Activated naive CD4-positive, alpha-beta T cell treated with anti-CD3 and anti-CD28 coated beads for 36 hours (primary cell): Measurements from ENCODE around the gene RFT1. TPM values are rescaled to one million over a fixed set of nuclear protein-coding genes. Genes with fewer than 3 reads are reported as not detected.
"Not testable (repeated sequence)": the region's sequence is repeated elsewhere in the genome, so short reads cannot be mapped to it uniquely, and the experiment has no call there.

Experiments
- CTCF ChIA-PET: fragments of 350-600 bp; sonication (Branson Sonifier 250); formaldehyde crosslinking; loops from one replicate; lab custom pipeline; 2021; ENCODE audit warnings: antibody characterized with exemption; lab: Charles Lee
- DNase-seq: peaks from one replicate; pipeline ENCODE4 v3.0.0-alpha.2; 2020
- H3K27ac Mint-ChIP-seq: one replicate; pipeline ENCODE4 v1.8.0; 2021; ENCODE audit warnings: mild to moderate bottlenecking, mixed read lengths
- H3K27me3 Mint-ChIP-seq: one replicate; pipeline ENCODE4 v1.8.0; 2021; ENCODE audit warnings: low read depth, mixed read lengths
- H3K36me3 Mint-ChIP-seq: one replicate; pipeline ENCODE4 v1.8.0; 2021; ENCODE audit warnings: low read depth, mixed read lengths
- H3K4me1 Mint-ChIP-seq: one replicate; pipeline ENCODE4 v1.8.0; 2021; ENCODE audit warnings: low read depth, mixed read lengths
- H3K4me3 Mint-ChIP-seq: one replicate; pipeline ENCODE4 v1.8.0; 2021; ENCODE audit warnings: mild to moderate bottlenecking, moderate library complexity, mixed read lengths
- H3K9me3 Mint-ChIP-seq: one replicate; pipeline ENCODE4 v1.8.0; 2021; ENCODE audit warnings: mixed read lengths
- intact Hi-C: fragments of 100-400 bp; cut with micrococcal nuclease; formaldehyde crosslinking; loops from one replicate; pipeline ENCODE4 v1.15.1; 2023
- total RNA-seq, 2 experiments: library from RNA; stranded (reverse); gene quantifications; one replicate each; pipeline ENCODE4 v1.2.3, GENCODE V29; 2021

Gene RFT1
- total RNA-seq, 2 experiments from 2014 or later = 29.9 to 31.7 TPM

DNA sequence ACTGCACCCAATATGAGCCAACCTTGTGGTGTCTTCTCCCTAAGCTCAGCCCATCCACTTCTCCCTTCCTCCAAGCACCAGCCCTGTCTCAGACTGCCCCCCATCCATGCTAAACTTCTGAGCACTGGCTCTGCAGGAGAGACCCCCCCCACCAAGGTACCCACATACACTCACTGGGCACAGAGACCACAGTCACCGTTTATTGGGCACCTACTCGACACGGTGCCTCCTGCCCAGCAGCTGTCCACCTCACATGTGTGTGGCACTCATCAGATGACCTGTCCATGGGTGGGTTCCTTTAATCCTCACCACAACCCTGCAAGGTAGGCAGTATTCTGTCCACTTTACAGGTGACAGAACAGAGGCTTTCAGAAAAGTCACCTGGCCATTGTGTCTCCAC is 62.1 kb downstream of the RFT1 start:
- H3K36me3 Mint-ChIP-seq = no peaks in the 10 kb centered on the region
- CTCF ChIA-PET = no interaction called here

GRCh38 chr3:53067567-53067966 is 62.7 kb downstream of the RFT1 start:
- no peaks in the 10 kb centered on the region for H3K9me3 Mint-ChIP-seq
- DNase-seq = no peak
- CTCF ChIA-PET = no interaction called here
- no peaks in the 10 kb centered on the region for H3K27me3 Mint-ChIP-seq
- no peak overlapping the region for H3K4me3 Mint-ChIP-seq
- intact Hi-C loops = no loop called here
- H3K27ac Mint-ChIP-seq = no peak overlapping the region
- H3K4me1 Mint-ChIP-seq = peaks cover 8% of the 10 kb centered on the region
- H3K36me3 Mint-ChIP-seq = no peaks in the 10 kb centered on the region

More for the DNA sequence above, 62.1 kb downstream of the RFT1 start:
- no peak overlapping the region for H3K27ac Mint-ChIP-seq
- H3K9me3 Mint-ChIP-seq = no peaks in the 10 kb centered on the region
- no peaks in the 10 kb centered on the region for H3K27me3 Mint-ChIP-seq
- H3K4me3 Mint-ChIP-seq = no peak overlapping the region
- DNase-seq = no peak
- intact Hi-C loops = no loop called here
- H3K4me1 Mint-ChIP-seq = peaks cover 13% of the 10 kb centered on the region

DNA sequence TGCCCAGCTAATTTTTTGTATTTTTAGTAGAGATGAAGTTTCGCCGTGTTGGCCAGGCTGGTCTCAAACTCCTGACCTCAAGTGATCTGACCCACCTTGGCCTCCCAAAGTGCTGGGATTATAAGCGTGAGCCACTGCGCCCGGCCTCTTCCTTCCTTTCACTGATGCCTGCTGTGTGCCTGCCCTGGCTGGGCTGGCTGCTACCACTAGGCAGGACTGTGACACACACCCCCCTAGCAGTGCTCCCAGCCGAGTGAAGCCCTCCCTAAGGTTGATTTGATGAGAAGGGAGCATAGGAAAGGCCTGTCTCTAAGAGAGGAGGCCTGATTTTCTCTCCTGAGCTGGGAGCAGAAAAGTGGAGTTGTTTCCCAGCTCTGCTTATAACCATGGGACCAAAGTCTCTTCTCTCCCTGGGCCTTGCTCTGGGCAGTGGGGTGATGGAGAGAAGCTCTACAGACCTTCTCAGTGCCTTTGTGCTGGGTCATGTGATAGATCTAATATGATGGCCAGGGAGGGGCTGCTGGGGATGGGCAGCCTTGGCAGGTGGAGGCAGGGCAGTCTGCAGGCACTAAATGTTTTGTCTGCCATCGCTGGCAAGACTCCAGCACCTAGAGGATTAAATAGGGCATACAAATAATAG is 64.3 kb downstream of the RFT1 start:
- DNase-seq = no peak
- Mint-ChIP-seq H3K27me3 (no peaks in the 10 kb centered on the region), H3K4me1 (no peaks in the 10 kb centered on the region), H3K9me3 (no peaks in the 10 kb centered on the region), H3K27ac (no peak overlapping the region), H3K4me3 (no peak overlapping the region), H3K36me3 (no peaks in the 10 kb centered on the region)
- intact Hi-C loops = no loop called here
- CTCF ChIA-PET = interaction anchor here (1.1 kb wide), 1 partner anchor 56 kb away, joined by 3 read pairs; no protein-coding TSS in a partner anchor

DNA sequence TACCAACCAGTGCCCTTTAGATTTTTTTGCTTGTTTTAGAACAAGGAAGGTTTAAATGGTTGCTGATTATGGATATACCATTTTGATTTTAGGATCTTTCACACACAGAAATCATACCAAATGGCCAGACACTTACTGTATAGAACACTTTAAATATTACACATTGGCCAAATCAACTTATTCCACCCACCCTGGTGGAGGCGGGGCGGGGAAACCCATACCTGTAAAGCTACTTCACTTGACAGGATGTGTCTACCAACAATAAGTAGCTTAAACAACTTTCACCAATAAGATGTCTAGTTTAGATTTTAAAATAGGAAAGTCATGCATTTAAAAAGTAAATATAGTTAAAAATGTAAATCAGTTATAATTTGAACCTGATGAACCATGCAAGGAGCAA is 67.3 kb downstream of the RFT1 start:
- H3K27ac Mint-ChIP-seq = no peak overlapping the region
- H3K36me3 Mint-ChIP-seq = no peaks in the 10 kb centered on the region
- CTCF ChIA-PET = no interaction called here
- intact Hi-C loops = no loop called here
- H3K4me3 Mint-ChIP-seq = no peak overlapping the region
- DNase-seq = no peak
- H3K27me3 Mint-ChIP-seq = no peaks in the 10 kb centered on the region
- no peaks in the 10 kb centered on the region for H3K4me1 Mint-ChIP-seq
- no peaks in the 10 kb centered on the region for H3K9me3 Mint-ChIP-seq

GRCh38 chr3:53056442-53056841 is 73.8 kb downstream of the RFT1 start:
- H3K27ac Mint-ChIP-seq = no peak overlapping the region

DNA sequence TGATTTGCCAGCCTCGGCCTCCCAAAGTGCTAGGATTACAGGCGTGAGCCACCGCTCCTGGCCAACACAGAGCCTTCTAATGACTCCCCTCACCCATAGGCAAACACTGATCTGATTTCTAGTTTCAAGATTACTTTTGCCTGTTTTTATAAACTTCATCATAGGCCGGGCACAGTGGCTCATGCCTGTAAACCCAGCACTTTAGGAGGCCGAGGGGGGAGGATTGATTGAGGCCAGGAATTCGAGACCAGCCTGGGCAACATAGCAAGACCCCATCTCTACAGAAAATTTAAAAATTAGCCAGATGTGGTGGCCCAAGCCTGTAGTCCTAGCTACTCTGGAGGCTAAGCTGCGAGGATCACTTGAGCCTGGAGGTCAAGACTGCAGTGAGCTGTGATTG is 76.0 kb downstream of the RFT1 start:
- intact Hi-C loops, H3K4me3 Mint-ChIP-seq, DNase-seq, H3K9me3 Mint-ChIP-seq, H3K36me3 Mint-ChIP-seq, H3K27me3 Mint-ChIP-seq, H3K27ac Mint-ChIP-seq, H3K4me1 Mint-ChIP-seq: not testable (repeated sequence)
- CTCF ChIA-PET = interaction anchor here (0.7 kb wide), 1 partner anchor 116 kb away, joined by 4 read pairs; no protein-coding TSS in a partner anchor

More at GRCh38 chr3:53056442-53056841, 73.8 kb downstream of the RFT1 start:
- Mint-ChIP-seq H3K9me3 (no peaks in the 10 kb centered on the region), H3K4me1 (no peaks in the 10 kb centered on the region), H3K4me3 (no peak overlapping the region), H3K36me3 (no peaks in the 10 kb centered on the region), H3K27me3 (no peaks in the 10 kb centered on the region)
- CTCF ChIA-PET = interaction anchor here (0.7 to 1.1 kb wide), 2 partner anchors 27 to 30 kb away, joined by 3 read pairs; no protein-coding TSS in a partner anchor
- intact Hi-C loops = no loop called here
- DNase-seq = no peak

DNA sequence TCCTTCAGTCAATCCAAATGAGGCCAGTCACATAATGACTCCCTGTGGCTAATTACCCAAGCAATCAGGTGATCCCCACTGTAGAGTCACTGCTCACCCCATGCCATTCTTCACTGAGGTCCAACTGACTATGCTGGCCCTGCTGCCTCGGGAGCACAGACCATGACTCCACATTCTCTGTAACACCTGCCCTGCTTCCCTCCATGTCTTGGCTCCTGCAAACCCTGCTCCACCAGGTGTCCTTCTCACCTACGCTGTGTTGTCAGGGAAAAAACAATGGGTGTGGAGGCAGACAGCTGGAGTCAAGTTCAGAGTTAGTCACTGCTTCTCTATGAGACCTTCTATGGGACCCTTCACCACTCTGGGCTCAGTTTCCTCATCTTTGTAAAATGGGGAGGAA is 78.3 kb downstream of the RFT1 start:
- CTCF ChIA-PET = no interaction called here
- Mint-ChIP-seq H3K27ac (no peak overlapping the region), H3K27me3 (no peaks in the 10 kb centered on the region), H3K4me1 (peaks cover 6% of the 10 kb centered on the region), H3K9me3 (no peaks in the 10 kb centered on the region), H3K4me3 (no peak overlapping the region), H3K36me3 (no peaks in the 10 kb centered on the region)
- intact Hi-C loops = no loop called here
- DNase-seq = no peak

- Mint-ChIP-seq H3K9me3 (no peaks in the 10 kb centered on the region), H3K27ac (no peak overlapping the region)
- CTCF ChIA-PET = interaction anchor here (0.7 kb wide), 1 partner anchor 307 kb away, joined by 5 read pairs; no protein-coding TSS in a partner anchor
These were observed 80.2 kb downstream of the RFT1 start for GRCh38 chr3:53049987-53050386.

GRCh38 chr3:53046171-53047170 is 83.8 kb downstream of the RFT1 start:
- Mint-ChIP-seq H3K36me3 (peaks cover 3% of the 10 kb centered on the region), H3K9me3 (no peaks in the 10 kb centered on the region), H3K27me3 (no peaks in the 10 kb centered on the region), H3K4me1 (peaks cover 35% of the 10 kb centered on the region), H3K4me3 (peak overlapping the region; percentile 82), H3K27ac (peak overlapping the region; percentile 76)
- CTCF ChIA-PET = interaction anchor here (0.7 to 1.7 kb wide), 6 partner anchors 11 to 198 kb away, joined by 3 to 5 read pairs (median 4); no protein-coding TSS in a partner anchor
- intact Hi-C loops = loop anchor here (1.0 to 10.0 kb wide), 7 partner anchors 26 to 512 kb away; partner anchors contain the start of genes NEK4, NT5DC2, PBRM1 and SPCS1
- DNase-seq = peak; percentile 67

More at GRCh38 chr3:53049987-53050386, 80.2 kb downstream of the RFT1 start:
- H3K4me3 Mint-ChIP-seq = no peak overlapping the region
- peaks cover 8% of the 10 kb centered on the region for H3K4me1 Mint-ChIP-seq
- no peaks in the 10 kb centered on the region for H3K36me3 Mint-ChIP-seq
- intact Hi-C loops = loop anchor here (10.0 kb wide), 1 partner anchor 515 kb away; the partner anchor contains the start of genes NT5DC2 and UQCC5
- H3K27me3 Mint-ChIP-seq = no peaks in the 10 kb centered on the region
- DNase-seq = no peak

DNA sequence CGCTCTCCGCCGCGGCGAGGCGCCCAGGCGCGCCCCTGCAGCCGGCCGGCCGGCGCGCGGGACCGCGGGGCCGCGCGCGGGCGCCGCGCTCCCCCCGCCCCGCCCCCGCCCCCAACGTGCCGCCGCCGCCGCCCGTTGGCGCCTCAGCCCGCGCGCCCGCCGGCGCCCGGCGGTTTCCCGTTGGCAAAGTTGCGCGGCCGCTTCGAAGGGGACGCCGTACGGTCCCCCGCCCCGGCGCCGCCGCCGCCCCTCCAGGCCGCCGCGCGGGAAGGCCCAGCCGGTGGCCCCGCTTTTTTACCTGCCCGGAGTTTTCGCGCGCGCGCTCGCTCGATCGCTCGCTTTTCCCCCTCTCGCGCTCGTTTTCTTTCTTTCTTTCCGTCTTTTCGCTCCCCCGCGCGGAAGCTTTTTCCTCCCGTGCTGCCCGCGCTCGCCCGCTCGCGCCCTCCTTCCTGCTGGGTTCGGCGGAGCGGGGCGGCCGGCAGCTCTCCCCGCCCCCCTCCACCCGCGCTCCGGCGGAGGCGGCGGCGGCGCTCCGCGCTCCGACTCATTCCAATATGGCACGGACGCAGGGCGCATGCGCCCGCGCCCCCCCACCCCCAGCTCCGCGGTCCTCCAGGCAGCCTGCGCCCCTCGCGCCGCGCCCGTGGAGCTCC is 84.6 kb downstream of the RFT1 start, which contains the start of gene SFMBT1:
SFMBT1 (minus strand) TSS at position 556 of the 653 bp plus-strand sequence. CDS start 76,945 bp downstream, outside the sequence.
- intact Hi-C loops = loop anchor here (1.0 to 10.0 kb wide), 7 partner anchors 27 to 511 kb away; partner anchors contain the start of genes NEK4, NT5DC2, PBRM1 and SPCS1
- Mint-ChIP-seq H3K4me1 (peaks cover 42% of the 10 kb centered on the region), H3K36me3 (peaks cover 3% of the 10 kb centered on the region), H3K27me3 (no peaks in the 10 kb centered on the region), H3K9me3 (no peaks in the 10 kb centered on the region), H3K4me3 (peak within 1 kb of the TSS; percentile 90), H3K27ac (peak within 1 kb of the TSS; percentile 90)
- CTCF ChIA-PET = interaction anchor here (1.1 kb wide), 1 partner anchor 197 kb away, joined by 3 read pairs; no protein-coding TSS in a partner anchor
- DNase-seq = peak; percentile 68

- peaks cover 50% of the 10 kb centered on the region for H3K4me1 Mint-ChIP-seq
- H3K27ac Mint-ChIP-seq = peak overlapping the region; percentile 90
- H3K4me3 Mint-ChIP-seq = peak overlapping the region; percentile 90
- intact Hi-C loops = loop anchor here (1.0 to 10.0 kb wide), 3 partner anchors 62 to 510 kb away; partner anchors contain the start of genes NT5DC2 and UQCC5
- H3K36me3 Mint-ChIP-seq = peaks cover 3% of the 10 kb centered on the region
- no peaks in the 10 kb centered on the region for H3K9me3 Mint-ChIP-seq
- CTCF ChIA-PET = interaction anchor here (0.6 kb wide), 1 partner anchor 39 kb away, joined by 4 read pairs; no protein-coding TSS in a partner anchor
- no peaks in the 10 kb centered on the region for H3K27me3 Mint-ChIP-seq
- DNase-seq = peak; percentile 44
These were observed 85.3 kb downstream of the RFT1 start for GRCh38 chr3:53044711-53045517.
